Body of pancreas (tissue), 4 donors: ENCODE results near the gene NUP210L. TPM values are rescaled to one million over a fixed set of nuclear protein-coding genes. Genes with fewer than 3 reads are reported as not detected.

Experiments used
- ATAC-seq: fragments of 150-250 bp; one replicate; pipeline ENCODE4 v1.9.1; 2016
- DNase-seq, 4 donors: peaks; one replicate each; pipeline ENCODE4 v3.0.0-alpha.2; 2019
- H3K27ac ChIP-seq, 4 donors: fragments of 200-600 bp; sonication (generic); 1 replicate in 3 of 4; 2 replicates in 1 of 4; pipeline versions ENCODE4 v1.5.1 to v1.6.1; 2016 to 2019; ENCODE audit warnings: mild to moderate bottlenecking in 1 of 4, mixed read lengths in 1 of 4, moderate library complexity in 1 of 4
- H3K27me3 ChIP-seq, 2 donors: fragments of 200-600 bp; sonication (generic); one replicate each; pipeline ENCODE4 v1.6.0; 2016; ENCODE audit warnings: mild to moderate bottlenecking in 1 of 2
- H3K36me3 ChIP-seq, 2 donors: fragments of 200-600 bp; sonication (generic); replicated peaks in 1 of 2; 2 replicates each; pipeline ENCODE4 v1.5.1; 2016; ENCODE audit warnings: low read depth in 2 of 2; ENCODE audit not compliant: insufficient read depth in 1 of 2
- H3K4me1 ChIP-seq: fragments of 200-600 bp; sonication (generic); one replicate; pipeline ENCODE4 v1.6.0; 2016
- H3K4me3 ChIP-seq, 2 donors: fragments of 200-600 bp; sonication (generic); 1 replicate in 1 of 2; 2 replicates in 1 of 2; pipeline ENCODE4 v1.5.1; 2016 to 2019
- H3K9me3 ChIP-seq, 3 donors: fragments of 200-600 bp; sonication (generic); 1 replicate in 2 of 3; 2 replicates in 1 of 3; pipeline ENCODE4 v1.5.1; 2016
- POLR2A ChIP-seq, 3 donors: fragments of 450-650 bp; IDR thresholded peaks; one replicate each; pipeline ENCODE4 v1.6.1; 2016; ENCODE audit warnings: antibody characterized with exemption in 3 of 3, mild to moderate bottlenecking in 2 of 3
- WGBS, 2 donors: methylation state at CpG; one replicate each; pipeline ENCODE4 v1.1.5; 2017; 5-methylcytosine and 5-hydroxymethylcytosine counted together
- intact Hi-C: fragments of 100-400 bp; cut with DNase I; formaldehyde crosslinking; loops from one replicate; pipeline ENCODE4 v1.15.1; 2023
- total RNA-seq, 2 donors: library from RNA; depleted of rRNA; stranded (reverse); fragments of >200 nt; gene quantifications; one replicate each; pipeline ENCODE4 v1.1.0, GENCODE V29; 2016
- TF ChIP-seq, protein P1 (sequence below), 7 experiments: fragments of 450-650 bp in 4 of 7; fragments of 200-600 bp in 3 of 7; sonication (generic) in 3 of 7; IDR thresholded peaks; one replicate each; pipeline ENCODE4 v1.5.1; 2016 to 2019; ENCODE audit warnings: antibody characterized with exemption in 7 of 7

The NUP210L gene
- total RNA-seq, 2 donors from 2014 or later: not detected

- H3K4me3 ChIP-seq: no peak overlapping the region
- DNase-seq: no peak
- no peak overlapping the region for H3K27ac ChIP-seq
- H3K9me3 ChIP-seq: no peaks in the 10 kb centered on the region
- intact Hi-C loops: no loop called here
- TF ChIP-seq, protein P1, sequence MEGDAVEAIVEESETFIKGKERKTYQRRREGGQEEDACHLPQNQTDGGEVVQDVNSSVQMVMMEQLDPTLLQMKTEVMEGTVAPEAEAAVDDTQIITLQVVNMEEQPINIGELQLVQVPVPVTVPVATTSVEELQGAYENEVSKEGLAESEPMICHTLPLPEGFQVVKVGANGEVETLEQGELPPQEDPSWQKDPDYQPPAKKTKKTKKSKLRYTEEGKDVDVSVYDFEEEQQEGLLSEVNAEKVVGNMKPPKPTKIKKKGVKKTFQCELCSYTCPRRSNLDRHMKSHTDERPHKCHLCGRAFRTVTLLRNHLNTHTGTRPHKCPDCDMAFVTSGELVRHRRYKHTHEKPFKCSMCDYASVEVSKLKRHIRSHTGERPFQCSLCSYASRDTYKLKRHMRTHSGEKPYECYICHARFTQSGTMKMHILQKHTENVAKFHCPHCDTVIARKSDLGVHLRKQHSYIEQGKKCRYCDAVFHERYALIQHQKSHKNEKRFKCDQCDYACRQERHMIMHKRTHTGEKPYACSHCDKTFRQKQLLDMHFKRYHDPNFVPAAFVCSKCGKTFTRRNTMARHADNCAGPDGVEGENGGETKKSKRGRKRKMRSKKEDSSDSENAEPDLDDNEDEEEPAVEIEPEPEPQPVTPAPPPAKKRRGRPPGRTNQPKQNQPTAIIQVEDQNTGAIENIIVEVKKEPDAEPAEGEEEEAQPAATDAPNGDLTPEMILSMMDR (IDR thresholded peaks at IDR 0.05): no peak
- no peak for TF ChIP-seq POLR2A (IDR thresholded peaks at IDR 0.05)
- H3K27me3 ChIP-seq: no peaks in the 10 kb centered on the region
- peaks cover 0 to 13% of the 10 kb centered on the region in 2 donors for H3K36me3 ChIP-seq
- 58 to 63% methylated on average over 4 of the region's 4 CpGs for WGBS, 2 donors
- no peak for ATAC-seq
- H3K4me1 ChIP-seq: peaks cover 25% of the 10 kb centered on the region
These were observed 201.0 kb downstream of the NUP210L start for GRCh38 chr1:153953859-153954365.

DNA sequence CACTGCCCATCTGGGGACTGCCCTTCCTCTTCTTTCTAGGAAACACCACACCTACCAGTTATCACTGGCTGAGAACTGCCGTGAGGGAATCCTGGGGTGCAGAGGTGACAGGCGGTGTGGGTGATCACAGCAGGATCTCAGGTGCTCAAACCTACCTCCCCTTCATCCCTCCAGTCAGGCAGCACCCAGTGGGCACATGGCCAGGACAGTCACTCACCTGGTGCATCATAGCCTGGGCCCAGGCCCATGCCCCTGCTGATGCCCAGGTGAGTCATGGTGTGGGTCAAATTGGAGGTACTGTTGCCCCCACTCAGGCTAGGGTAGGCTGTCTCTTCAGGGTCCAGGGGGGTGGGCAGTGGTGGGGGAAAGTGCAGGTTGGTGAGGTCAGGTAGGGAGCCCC is 203.1 kb downstream of the NUP210L start:
- Histone ChIP-seq H3K27me3 (no peaks in the 10 kb centered on the region), H3K9me3 (no peaks in the 10 kb centered on the region), H3K27ac (no peak overlapping the region), H3K4me3 (no peak overlapping the region), H3K4me1 (peaks cover 16% of the 10 kb centered on the region), H3K36me3 (peaks cover 0 to 16% of the 10 kb centered on the region in 2 donors)
- TF ChIP-seq, protein P1 (IDR thresholded peaks at IDR 0.05): no peak
- TF ChIP-seq POLR2A (IDR thresholded peaks at IDR 0.05): no peak
- 87 to 92% methylated on average over 2 of the region's 2 CpGs for WGBS, 2 donors
- DNase-seq: no peak
- no peak for ATAC-seq
- intact Hi-C loops: no loop called here

DNA sequence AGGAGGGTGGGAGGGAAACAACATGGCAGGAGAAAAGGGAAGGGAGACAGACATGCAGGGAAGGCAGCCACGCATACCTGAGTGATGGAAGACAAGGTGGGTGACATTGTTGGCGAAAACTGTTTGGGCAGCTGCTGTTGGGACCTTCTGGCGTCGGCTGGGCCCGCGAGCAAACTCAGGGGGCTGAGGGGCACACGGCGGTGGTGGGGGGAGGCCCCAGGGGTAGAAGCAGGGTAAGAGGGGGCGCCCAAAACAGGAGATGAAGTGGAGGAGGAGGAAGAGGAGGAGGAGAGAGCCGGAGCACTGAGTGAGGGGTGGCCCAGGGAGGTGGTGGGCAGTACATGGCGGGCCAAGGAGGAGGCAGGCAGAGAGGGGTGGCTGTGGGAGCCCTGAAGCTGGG is 203.7 kb downstream of the NUP210L start:
- Histone ChIP-seq H3K4me1 (peaks cover 12% of the 10 kb centered on the region), H3K27ac (no peak overlapping the region), H3K27me3 (no peaks in the 10 kb centered on the region), H3K9me3 (no peaks in the 10 kb centered on the region), H3K36me3 (peaks cover 0 to 16% of the 10 kb centered on the region in 2 donors), H3K4me3 (no peak overlapping the region)
- WGBS, 2 donors: 86 to 95% methylated on average over 8 to 11 of the region's 11 CpGs
- no peak for DNase-seq
- TF ChIP-seq, protein P1 (IDR thresholded peaks at IDR 0.05): no peak
- no peak for TF ChIP-seq POLR2A (IDR thresholded peaks at IDR 0.05)
- no peak for ATAC-seq
- intact Hi-C loops: no loop called here

GRCh38 chr1:153946622-153947241 is 208.1 kb downstream of the NUP210L start, which contains the start of gene DENND4B:
DENND4B (minus strand) TSS chr1:153946718; CDS start chr1:153944374, 2,344 bp downstream.
- intact Hi-C loops: loop anchor here (10.0 kb wide), 1 partner anchor 142 kb away; no protein-coding TSS in a partner anchor
- ATAC-seq (peak; percentile 91), DNase-seq (peak; percentile 80 to 86 (median 84))
- H3K36me3 ChIP-seq: peaks cover 0 to 12% of the 10 kb centered on the region in 2 donors
- 16 to 36% methylated on average over 6 to 13 of the region's 28 CpGs for WGBS, 2 donors
- H3K27ac ChIP-seq: peak within 1 kb of the TSS; percentile 79 to 95 (median 90)
- H3K4me3 ChIP-seq: peak within 1 kb of the TSS; percentile 32 to 74
- no peak for TF ChIP-seq POLR2A (IDR thresholded peaks at IDR 0.05)
- TF ChIP-seq, protein P1 (IDR thresholded peaks at IDR 0.05): peak; percentile 89 to 99 (median 97)
- no peaks in the 10 kb centered on the region for H3K9me3 ChIP-seq
- H3K4me1 ChIP-seq: peaks cover 26% of the 10 kb centered on the region
- no peaks in the 10 kb centered on the region for H3K27me3 ChIP-seq
